OCI-LY7 (cell line): ENCODE measurements around the gene USP28. TPM values are rescaled to one million over a fixed set of nuclear protein-coding genes. Genes with fewer than 3 reads are reported as not detected.

ENCODE experiments used
- BruUV-seq: library from RNA; stranded (reverse); fragments of 400-500 nt; replicated peaks from 2 replicates; lab custom pipeline; 2021; lab: Mats Ljungman, UMichigan
- CTCF ChIA-PET: fragments of 300-600 bp; sonication (Branson Sonifier 250); formaldehyde crosslinking; loops from one replicate; lab custom pipeline; 2022; ENCODE audit warnings: antibody characterized with exemption; ENCODE audit not compliant: unreplicated experiment; lab: Charles Lee
- POLR2A ChIA-PET: fragments of 300-600 bp; sonication (Branson Sonifier 250); formaldehyde crosslinking; loops from one replicate; lab custom pipeline; 2022; ENCODE audit warnings: antibody characterized with exemption; lab: Charles Lee
- DNase-seq: peaks from one replicate; pipeline ENCODE4 v3.0.0-alpha.2; 2015; ENCODE audit warnings: low spot score
- H2AFZ ChIP-seq: fragments of 200-600 bp; sonication (generic), shearing (Covaris generic); 2 replicates; pipeline ENCODE4 v1.6.1; 2014; ENCODE audit warnings: mild to moderate bottlenecking, antibody characterized with exemption, low read length, moderate library complexity
- H3K27ac ChIP-seq: fragments of 200-600 bp; sonication (generic); 2 replicates; pipeline ENCODE4 v1.5.1; 2014; ENCODE audit warnings: mixed run types, low read depth, mild to moderate bottlenecking, moderate library complexity, low read length, inconsistent platforms; ENCODE audit not compliant: poor library complexity, severe bottlenecking
- H3K36me3 ChIP-seq: fragments of 200-600 bp; sonication (generic); 2 replicates; pipeline ENCODE4 v1.6.1; 2014; ENCODE audit warnings: mild to moderate bottlenecking, antibody characterized with exemption, low read length, moderate library complexity, mixed read lengths; ENCODE audit not compliant: insufficient read depth
- H3K4me1 ChIP-seq: fragments of 200-600 bp; sonication (generic); 2 replicates; pipeline ENCODE4 v1.5.1; 2014; ENCODE audit warnings: mild to moderate bottlenecking, low read length; ENCODE audit not compliant: insufficient read depth, poor library complexity, severe bottlenecking
- H3K4me2 ChIP-seq: fragments of 200-600 bp; sonication (generic); 2 replicates; pipeline ENCODE4 v1.6.1; 2014; ENCODE audit warnings: mild to moderate bottlenecking, low read length
- H3K4me3 ChIP-seq: fragments of 200-600 bp; sonication (generic); 2 replicates; pipeline ENCODE4 v1.5.1; 2014; ENCODE audit warnings: mild to moderate bottlenecking, low read depth, low read length; ENCODE audit not compliant: poor library complexity, severe bottlenecking
- H3K79me2 ChIP-seq: fragments of 200-600 bp; sonication (generic); 2 replicates; pipeline ENCODE4 v1.6.1; 2016; ENCODE audit warnings: low read depth, mild to moderate bottlenecking, low read length, moderate library complexity, mixed read lengths; ENCODE audit not compliant: insufficient read depth
- H3K9me2 ChIP-seq: fragments of 200-600 bp; sonication (generic); 2 replicates; pipeline ENCODE4 v1.6.1; 2016; ENCODE audit warnings: mild to moderate bottlenecking, low read length, mixed read lengths; ENCODE audit not compliant: insufficient read depth
- H3K9me3 ChIP-seq: fragments of 200-600 bp; sonication (generic); 2 replicates; pipeline ENCODE4 v1.6.1; 2014; ENCODE audit warnings: mild to moderate bottlenecking, mixed run types, low read length, mixed read lengths
- H4K20me1 ChIP-seq: fragments of 200-600 bp; sonication (generic); 2 replicates; pipeline ENCODE4 v1.6.1; 2014; ENCODE audit warnings: mild to moderate bottlenecking, antibody characterized with exemption, low read length, moderate library complexity, mixed read lengths; ENCODE audit not compliant: insufficient read depth
- CTCF ChIP-seq: fragments of 200-600 bp; sonication (generic); conservative IDR thresholded peaks from 2 replicates; pipeline ENCODE4 v1.5.1; 2014; ENCODE audit warnings: mild to moderate bottlenecking, antibody characterized with exemption, low read length, moderate library complexity, mixed read lengths
- EZH2phosphoT487 ChIP-seq: fragments of 200-600 bp; sonication (generic); IDR thresholded peaks from 2 replicates; pipeline ENCODE4 v1.6.1; 2018; ENCODE audit warnings: low read depth, borderline replicate concordance, mild to moderate bottlenecking, mixed run types, antibody characterized with exemption, low read length, moderate library complexity, mixed read lengths
- intact Hi-C: fragments of 100-400 bp; cut with micrococcal nuclease; formaldehyde crosslinking; loops from one replicate; pipeline ENCODE4 v1.10.0; 2022; ENCODE audit not compliant: unreplicated experiment
- total RNA-seq, 2 experiments: library from RNA; depleted of rRNA in 1 of 2; stranded (reverse); fragments of >200 nt in 1 of 2; shearing (Covaris generic) in 1 of 2; gene quantifications; 2 replicates each; pipeline ENCODE4 v1.2.3, GENCODE V29; 2014 to 2022

USP28 gene
- total RNA-seq, 2 experiments from 2014 or later: 26.8 to 37.1 TPM

GRCh38 chr11:113781682-113782081 is 93.7 kb downstream of the USP28 start:
- ChIA-PET POLR2A (no interaction called here), CTCF (no interaction called here)
- H3K4me1 ChIP-seq: peaks cover 5% of the 10 kb centered on the region
- no peak overlapping the region for H3K27ac ChIP-seq
- TF ChIP-seq CTCF: no peak
- TF ChIP-seq EZH2phosphoT487: no peak
- H3K4me3 ChIP-seq: no peak overlapping the region
- no peak for DNase-seq
- intact Hi-C loops: no loop called here
- H3K36me3 ChIP-seq: no peaks in the 10 kb centered on the region
- no peaks in the 10 kb centered on the region for H3K9me2 ChIP-seq
- no peaks in the 10 kb centered on the region for H4K20me1 ChIP-seq
- no peaks in the 10 kb centered on the region for H3K79me2 ChIP-seq
- H3K9me3 ChIP-seq: no peaks in the 10 kb centered on the region
- BruUV-seq: no TSS peak
- H2AFZ ChIP-seq: no peak overlapping the region
- no peak overlapping the region for H3K4me2 ChIP-seq

- peaks cover 5% of the 10 kb centered on the region for H3K4me1 ChIP-seq
- no TSS peak for BruUV-seq
- CTCF ChIA-PET: no interaction called here
- TF ChIP-seq EZH2phosphoT487 (no peak), CTCF (no peak)
- DNase-seq: no peak
- no peaks in the 10 kb centered on the region for H3K79me2 ChIP-seq
- H3K36me3 ChIP-seq: no peaks in the 10 kb centered on the region
- intact Hi-C loops: no loop called here
- H4K20me1 ChIP-seq: no peaks in the 10 kb centered on the region
- no peaks in the 10 kb centered on the region for H3K9me2 ChIP-seq
- POLR2A ChIA-PET: no interaction called here
- H3K4me3 ChIP-seq: no peak within 1 kb of the TSS
- H3K4me2 ChIP-seq: no peak within 1 kb of the TSS
- H3K27ac ChIP-seq: no peak within 1 kb of the TSS
- no peak within 1 kb of the TSS for H2AFZ ChIP-seq
- no peaks in the 10 kb centered on the region for H3K9me3 ChIP-seq
Observed at GRCh38 chr11:113779496-113779895, 95.9 kb downstream of the USP28 start, which contains the start of gene CLDN25. Gene CLDN25 (plus strand): TSS chr11:113779796. CDS start chr11:113779796, 0 bp downstream.

- intact Hi-C loops: no loop called here
- no TSS peak for BruUV-seq
- TF ChIP-seq EZH2phosphoT487: no peak
- TF ChIP-seq CTCF: no peak
Observed at GRCh38 chr11:113778111-113778910, 97.1 kb downstream of the USP28 start.

More at GRCh38 chr11:113778111-113778910, 97.1 kb downstream of the USP28 start:
- Histone ChIP-seq H3K79me2 (peaks cover 1% of the 10 kb centered on the region; the same call in 1 of the 2 replicates), H3K27ac (no peak overlapping the region), H3K36me3 (no peaks in the 10 kb centered on the region), H2AFZ (peak overlapping the region; percentile 67), H4K20me1 (no peaks in the 10 kb centered on the region), H3K4me1 (peaks cover 9% of the 10 kb centered on the region), H3K9me3 (no peaks in the 10 kb centered on the region), H3K4me3 (no peak overlapping the region), H3K4me2 (peak overlapping the region; percentile 44), H3K9me2 (no peaks in the 10 kb centered on the region)
- no peak for DNase-seq
- CTCF ChIA-PET: no interaction called here
- POLR2A ChIA-PET: no interaction called here
